Measurements from ENCODE around the gene ENTPD8.

ENTPD8 gene

DNA sequence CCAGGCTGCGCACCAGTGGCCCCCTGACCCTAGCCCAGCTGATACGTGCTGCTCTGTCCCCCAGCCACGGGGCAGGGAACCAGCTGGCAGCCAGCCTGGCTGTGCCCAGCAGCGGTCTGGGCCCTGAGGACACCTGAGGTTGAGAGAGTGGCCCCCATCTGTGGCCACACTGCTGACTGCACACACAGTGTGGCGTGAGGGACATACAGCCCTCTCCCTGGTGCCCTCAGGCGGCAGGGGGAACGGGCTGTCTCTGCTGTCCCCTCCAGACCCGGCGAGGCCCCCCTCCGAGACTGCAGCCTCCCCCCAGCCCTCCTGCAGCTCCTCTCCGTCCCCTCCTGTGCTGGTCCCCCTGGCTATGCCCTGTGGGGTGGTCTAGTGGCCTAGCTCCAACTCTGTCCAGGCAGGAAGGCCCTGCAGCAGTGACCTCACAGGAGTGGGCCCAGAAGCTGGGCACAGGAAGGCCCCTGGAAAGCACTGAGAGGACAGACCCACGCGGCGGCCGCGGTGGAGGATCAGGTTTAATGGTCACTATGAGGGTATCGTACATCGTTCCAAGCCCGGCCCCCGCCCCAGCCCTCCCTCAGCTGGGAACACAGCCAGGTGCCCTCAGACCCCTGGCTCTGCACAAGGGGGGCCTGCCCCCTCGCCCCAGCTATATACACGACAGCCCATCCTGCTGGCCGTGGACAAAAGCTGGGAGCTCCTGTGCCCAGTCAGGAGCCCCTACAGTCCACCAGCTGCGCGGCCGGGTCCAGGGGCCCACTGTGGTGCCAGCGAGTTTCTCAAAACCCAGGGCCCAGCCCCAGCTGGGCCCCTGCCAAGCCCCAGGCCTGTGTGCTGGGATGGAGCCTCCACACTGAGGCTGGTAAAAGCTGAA is 6.8 kb upstream of the ENTPD8 start:
- no peak for DNase-seq (ENCODE audit: low read depth)
- no peak overlapping the region for H3K4me3 ChIP-seq (replicated peaks; ENCODE audit: low read depth, low read length)
- TF ChIP-seq, protein P1, sequence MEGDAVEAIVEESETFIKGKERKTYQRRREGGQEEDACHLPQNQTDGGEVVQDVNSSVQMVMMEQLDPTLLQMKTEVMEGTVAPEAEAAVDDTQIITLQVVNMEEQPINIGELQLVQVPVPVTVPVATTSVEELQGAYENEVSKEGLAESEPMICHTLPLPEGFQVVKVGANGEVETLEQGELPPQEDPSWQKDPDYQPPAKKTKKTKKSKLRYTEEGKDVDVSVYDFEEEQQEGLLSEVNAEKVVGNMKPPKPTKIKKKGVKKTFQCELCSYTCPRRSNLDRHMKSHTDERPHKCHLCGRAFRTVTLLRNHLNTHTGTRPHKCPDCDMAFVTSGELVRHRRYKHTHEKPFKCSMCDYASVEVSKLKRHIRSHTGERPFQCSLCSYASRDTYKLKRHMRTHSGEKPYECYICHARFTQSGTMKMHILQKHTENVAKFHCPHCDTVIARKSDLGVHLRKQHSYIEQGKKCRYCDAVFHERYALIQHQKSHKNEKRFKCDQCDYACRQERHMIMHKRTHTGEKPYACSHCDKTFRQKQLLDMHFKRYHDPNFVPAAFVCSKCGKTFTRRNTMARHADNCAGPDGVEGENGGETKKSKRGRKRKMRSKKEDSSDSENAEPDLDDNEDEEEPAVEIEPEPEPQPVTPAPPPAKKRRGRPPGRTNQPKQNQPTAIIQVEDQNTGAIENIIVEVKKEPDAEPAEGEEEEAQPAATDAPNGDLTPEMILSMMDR (IDR thresholded peaks at IDR 0.05; ENCODE audit: low read length, missing control alignments) = no peak

DNA sequence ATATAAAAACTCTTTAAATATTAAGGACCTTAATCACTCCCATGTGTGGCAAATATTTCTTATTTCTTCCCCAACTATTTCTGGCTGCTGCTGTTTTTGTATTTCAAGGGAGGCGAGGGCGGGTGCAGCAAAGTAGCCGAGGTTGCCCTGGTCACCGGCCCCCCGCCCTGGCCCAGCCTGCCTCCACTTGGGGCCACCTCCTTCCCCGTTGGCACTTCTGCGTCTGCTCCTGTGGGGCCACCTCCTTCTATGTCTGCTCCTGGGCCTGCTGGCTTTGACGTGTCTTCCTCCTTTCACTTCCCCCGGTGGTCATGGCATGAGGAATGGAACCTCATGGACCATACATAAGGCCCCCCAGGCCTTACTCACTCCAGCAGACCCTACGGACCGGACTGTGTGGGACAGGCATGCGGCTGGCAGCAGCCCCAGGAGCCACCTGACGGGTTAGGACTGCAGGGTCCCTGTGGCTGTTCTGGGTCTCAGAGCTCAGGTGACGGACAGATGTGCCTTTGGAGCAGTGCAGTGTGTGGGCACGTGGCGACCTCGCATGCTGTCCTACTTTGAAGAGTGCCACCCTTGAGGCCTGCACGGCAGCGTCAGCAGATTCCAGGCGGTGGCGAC is 5.8 kb upstream of the ENTPD8 start:
- H3K4me3 ChIP-seq (replicated peaks; ENCODE audit: low read depth, low read length) = no peak overlapping the region
- DNase-seq (ENCODE audit: low read depth) = no peak
- TF ChIP-seq, protein P1 (IDR thresholded peaks at IDR 0.05; ENCODE audit: low read length, missing control alignments) = no peak

DNA sequence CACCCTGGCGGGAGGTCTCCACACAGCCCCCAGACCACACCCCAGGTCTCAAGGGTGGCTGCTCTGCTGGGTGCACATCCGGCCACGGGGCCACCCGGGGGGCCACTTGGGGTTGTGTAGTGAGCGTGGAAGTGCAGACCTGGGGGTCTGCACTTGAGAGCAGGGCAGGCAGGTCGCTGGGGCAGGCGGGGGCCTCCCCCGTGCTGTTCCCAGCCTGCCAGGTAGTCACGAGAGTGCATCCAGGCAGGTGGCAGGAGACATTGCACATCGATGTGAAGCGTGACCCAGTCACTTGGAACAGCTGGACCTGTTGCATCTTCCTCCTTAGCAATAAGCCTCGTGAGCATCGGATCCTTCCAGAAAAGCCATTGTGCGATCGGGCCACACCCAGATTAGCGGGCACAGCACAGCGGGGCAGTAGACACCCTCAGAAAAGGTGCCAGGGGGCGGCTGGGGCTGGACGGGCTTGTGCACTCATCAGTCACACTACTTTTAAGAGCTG is 4.8 kb upstream of the ENTPD8 start:
- H3K4me3 ChIP-seq (replicated peaks; ENCODE audit: low read depth, low read length) = no peak overlapping the region
- TF ChIP-seq, protein P1 (IDR thresholded peaks at IDR 0.05; ENCODE audit: low read length, missing control alignments) = no peak
- no peak for DNase-seq (ENCODE audit: low read depth)

DNA sequence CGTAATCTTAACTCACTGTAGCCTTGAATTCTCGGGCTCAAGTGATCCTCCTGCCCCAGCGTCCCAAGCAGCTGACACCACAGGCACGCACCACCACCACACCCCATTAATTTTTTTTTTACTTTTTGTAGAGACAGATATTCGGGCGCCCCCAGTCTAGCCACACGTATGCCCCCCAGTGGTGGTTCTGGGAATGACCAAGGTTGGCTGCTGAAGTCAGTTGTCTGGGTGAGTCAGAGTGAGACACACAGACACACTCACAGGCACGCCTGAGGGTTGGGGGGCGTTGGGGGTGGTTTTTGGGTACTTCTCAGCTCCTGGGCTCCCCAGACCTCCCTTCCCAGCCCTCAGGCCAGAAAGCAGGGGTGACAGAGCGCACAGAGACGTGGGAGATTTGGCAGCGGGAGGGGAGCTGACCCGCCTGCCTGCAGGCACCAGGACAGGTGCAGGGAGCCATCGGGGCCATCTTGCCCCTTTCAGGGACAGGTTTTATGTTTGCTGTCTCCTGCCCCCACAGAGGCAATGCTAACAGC is 4.2 kb upstream of the ENTPD8 start:
- H3K4me3 ChIP-seq (replicated peaks; ENCODE audit: low read depth, low read length) = no peak overlapping the region
- peak; percentile 77 for DNase-seq (ENCODE audit: low read depth)
- TF ChIP-seq, protein P1 (IDR thresholded peaks at IDR 0.05; ENCODE audit: low read length, missing control alignments) = peak; percentile 76

DNA sequence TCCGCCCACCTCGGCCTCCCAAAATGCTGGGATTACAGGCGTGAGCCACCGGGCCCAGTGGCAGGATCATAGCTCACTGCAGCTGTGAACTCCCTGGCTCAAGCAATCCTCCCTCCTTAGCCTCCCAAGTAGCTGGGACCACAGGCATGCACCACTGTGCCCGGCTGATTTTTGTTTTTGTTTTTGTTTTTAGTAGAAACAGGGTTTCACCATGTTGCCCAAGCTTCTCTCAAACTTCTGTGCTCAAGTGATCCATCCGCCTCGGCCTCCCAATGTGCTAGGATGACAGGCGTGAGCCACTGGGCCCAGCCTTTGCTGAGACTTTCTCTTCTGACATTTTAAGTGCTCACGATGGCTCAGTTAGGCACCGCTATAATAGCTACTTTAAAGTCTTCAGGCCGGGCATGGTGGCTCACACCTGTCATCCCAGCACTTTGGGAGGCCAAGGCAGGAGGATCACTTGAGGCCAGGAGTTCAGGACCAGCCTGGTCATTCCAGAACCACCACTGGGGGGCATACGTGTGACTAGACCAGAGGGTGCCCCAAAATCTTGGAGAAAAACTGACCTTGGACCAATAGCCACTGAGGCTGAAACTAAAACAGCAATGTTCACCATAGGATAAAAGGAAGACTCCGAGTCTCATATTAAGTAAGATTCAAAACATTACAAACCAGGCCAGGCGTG is 3.1 kb upstream of the ENTPD8 start:
- no peak for DNase-seq (ENCODE audit: low read depth)
- TF ChIP-seq, protein P1 (IDR thresholded peaks at IDR 0.05; ENCODE audit: low read length, missing control alignments) = no peak
- H3K4me3 ChIP-seq (replicated peaks; ENCODE audit: low read depth, low read length) = no peak overlapping the region

DNA sequence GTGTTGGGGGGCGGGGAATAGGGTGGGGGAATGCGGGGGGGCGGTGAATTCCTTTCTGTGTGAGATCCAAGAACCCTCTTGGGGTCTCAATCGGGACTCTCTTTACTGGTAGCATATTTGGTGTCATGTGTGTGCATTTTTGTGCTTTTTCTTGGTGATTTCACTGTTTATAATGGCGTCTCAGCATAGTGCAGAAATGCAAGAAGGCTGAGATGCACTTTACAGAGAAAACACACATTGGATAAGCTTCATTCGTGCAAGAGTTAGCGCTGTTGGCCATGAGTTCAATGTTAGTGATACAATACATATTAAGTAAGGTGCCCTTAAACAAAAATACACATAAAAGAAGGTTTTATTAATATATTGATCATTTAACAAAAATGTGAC is 771 bp upstream of the ENTPD8 start:
- H3K4me3 ChIP-seq (replicated peaks; ENCODE audit: low read depth, low read length) = no peak overlapping the region
- DNase-seq (ENCODE audit: low read depth) = no peak
- TF ChIP-seq, protein P1 (IDR thresholded peaks at IDR 0.05; ENCODE audit: low read length, missing control alignments) = no peak

Data from fibroblast of pulmonary artery (primary cell).